Measurements from ENCODE around the gene PHLDA3. TPM values are rescaled to one million over a fixed set of nuclear protein-coding genes. Genes with fewer than 3 reads are reported as not detected.
A peak's percentile ranks its signal among the peaks of the same experiment; 100 is the strongest.

PHLDA3 gene
- total RNA-seq, 2 donors from 2014 or later: 9.6 to 15.8 TPM

DNA sequence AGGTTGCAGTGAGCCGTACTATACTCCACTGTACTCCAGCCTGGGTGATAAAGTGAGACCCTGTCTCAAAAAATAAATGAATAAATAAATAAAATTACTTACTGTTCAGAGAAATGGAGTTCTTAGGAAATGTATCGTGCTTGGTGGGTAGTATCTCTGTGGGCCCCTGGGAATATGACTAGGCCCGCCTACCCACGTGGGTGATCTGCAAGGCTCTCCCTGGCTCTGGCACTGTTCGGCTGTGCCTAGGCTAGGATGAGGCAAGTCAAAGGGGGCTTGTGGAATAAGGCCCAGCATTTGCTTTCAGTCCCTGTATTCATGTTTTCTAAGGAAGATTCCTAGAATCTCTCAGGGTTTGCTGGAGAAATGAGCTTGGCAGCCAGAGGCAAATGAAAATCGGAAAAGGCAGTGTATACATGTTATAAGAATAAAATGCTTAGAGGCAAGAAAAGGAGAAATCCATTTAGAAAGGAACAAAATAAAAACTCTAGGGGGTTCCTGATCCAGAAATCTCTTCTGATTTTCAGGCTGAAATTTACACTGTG, 42.5 kb upstream of the PHLDA3 start:
- Mint-ChIP-seq H3K36me3 (ENCODE audit: low read depth) (no peaks in the 10 kb centered on the region), H3K4me3 (no peak overlapping the region), H3K9me3 (no peaks in the 10 kb centered on the region), H3K27ac (peak overlapping the region; percentile 89), H3K4me1 (peaks cover 37% of the 10 kb centered on the region), H3K27me3 (ENCODE audit: insufficient read depth) (peaks cover 29% of the 10 kb centered on the region)
- no peaks in the 10 kb centered on the region for H3K9me3 ChIP-seq (ENCODE audit: control insufficient read depth, low read length)
- H3K36me3 ChIP-seq (ENCODE audit: control insufficient read depth, insufficient read depth, low read length): no peaks in the 10 kb centered on the region
- H3K9ac ChIP-seq (ENCODE audit: extremely low read depth, low read length, poor library complexity, severe bottlenecking): no peak overlapping the region
- peaks cover 28% of the 10 kb centered on the region for H3K4me1 ChIP-seq (ENCODE audit: control insufficient read depth, insufficient read depth, low read length)
- H3K27me3 ChIP-seq (ENCODE audit: control insufficient read depth, insufficient read depth, low read length, poor library complexity, severe bottlenecking): no peaks in the 10 kb centered on the region
- H3K27ac ChIP-seq (ENCODE audit: low read depth, low read length): no peak overlapping the region
- no peak for TF ChIP-seq CTCF (conservative IDR thresholded peaks at IDR 0.05)
- H3K4me3 ChIP-seq (ENCODE audit: low read length): no peak overlapping the region
- DNase-seq: no peak
- 75 to 90% methylated on average over 1 to 6 of the region's 6 CpGs for WGBS, 2 experiments (ENCODE audit: insufficient coverage in 1 of 2, insufficient read length in 1 of 2)

GRCh38 chr1:201510734-201511133, 41.7 kb upstream of the PHLDA3 start:
- peaks cover 36% of the 10 kb centered on the region for H3K27me3 Mint-ChIP-seq (ENCODE audit: insufficient read depth)
- H3K4me1 ChIP-seq (ENCODE audit: control insufficient read depth, insufficient read depth, low read length): peaks cover 29% of the 10 kb centered on the region
- no peaks in the 10 kb centered on the region for H3K9me3 Mint-ChIP-seq
- WGBS, 2 experiments (ENCODE audit: insufficient coverage in 1 of 2, insufficient read length in 1 of 2): 89 to 100% methylated on average over 1 of the region's 1 CpG
- H3K36me3 ChIP-seq (ENCODE audit: control insufficient read depth, insufficient read depth, low read length): no peaks in the 10 kb centered on the region
- no peak for DNase-seq
- TF ChIP-seq CTCF (conservative IDR thresholded peaks at IDR 0.05): no peak
- H3K27ac ChIP-seq (ENCODE audit: low read depth, low read length): no peak overlapping the region
- H3K9me3 ChIP-seq (ENCODE audit: control insufficient read depth, low read length): no peaks in the 10 kb centered on the region
- H3K9ac ChIP-seq (ENCODE audit: extremely low read depth, low read length, poor library complexity, severe bottlenecking): no peak overlapping the region
- no peak overlapping the region for H3K4me3 Mint-ChIP-seq
- no peaks in the 10 kb centered on the region for H3K27me3 ChIP-seq (ENCODE audit: control insufficient read depth, insufficient read depth, low read length, poor library complexity, severe bottlenecking)
- no peak overlapping the region for H3K27ac Mint-ChIP-seq
- no peaks in the 10 kb centered on the region for H3K36me3 Mint-ChIP-seq (ENCODE audit: low read depth)
- H3K4me1 Mint-ChIP-seq: peaks cover 44% of the 10 kb centered on the region
- no peak overlapping the region for H3K4me3 ChIP-seq (ENCODE audit: low read length)

DNA sequence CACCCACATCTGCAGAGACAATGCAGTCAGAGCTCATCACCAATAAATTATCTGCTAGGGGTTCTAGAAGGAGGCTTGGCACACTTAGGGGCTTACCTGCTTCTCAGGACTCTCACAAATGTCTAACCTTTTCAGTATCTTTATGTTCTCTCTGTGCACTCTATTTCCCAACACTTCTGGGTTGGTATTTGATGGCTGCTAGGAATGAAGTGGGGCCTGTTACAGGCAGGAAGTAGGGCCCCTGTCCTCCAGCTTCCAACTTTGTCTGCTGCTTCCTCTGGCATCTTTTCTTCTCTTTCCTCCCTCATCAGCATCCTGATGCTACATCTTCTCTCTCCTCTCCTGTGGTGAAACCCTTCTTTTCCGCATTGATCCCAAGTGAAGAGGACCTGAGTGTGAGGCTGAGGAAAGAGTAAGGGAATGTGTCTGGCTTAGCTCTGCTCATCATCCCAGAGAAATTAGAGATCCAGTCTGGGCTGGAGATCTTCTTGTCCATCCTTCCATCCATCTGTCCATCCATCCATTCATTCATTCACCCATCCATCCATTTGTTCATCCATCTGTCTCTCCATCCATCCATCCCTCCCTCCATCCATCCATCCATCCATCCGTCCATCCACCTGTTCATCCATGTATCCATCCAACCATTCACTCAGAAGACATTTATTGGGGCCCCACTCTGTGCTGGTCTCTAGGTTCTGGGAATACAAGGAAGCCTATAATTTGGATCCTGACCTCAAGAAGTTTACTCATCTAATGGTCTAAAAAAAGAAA, 40.8 kb upstream of the PHLDA3 start:
- H3K9me3 Mint-ChIP-seq: no peaks in the 10 kb centered on the region
- no peak for TF ChIP-seq CTCF (conservative IDR thresholded peaks at IDR 0.05)
- no peaks in the 10 kb centered on the region for H3K27me3 ChIP-seq (ENCODE audit: control insufficient read depth, insufficient read depth, low read length, poor library complexity, severe bottlenecking)
- H3K36me3 ChIP-seq (ENCODE audit: control insufficient read depth, insufficient read depth, low read length): no peaks in the 10 kb centered on the region
- H3K4me1 Mint-ChIP-seq: peaks cover 44% of the 10 kb centered on the region
- H3K4me1 ChIP-seq (ENCODE audit: control insufficient read depth, insufficient read depth, low read length): peaks cover 25% of the 10 kb centered on the region
- peaks cover 42% of the 10 kb centered on the region for H3K27me3 Mint-ChIP-seq (ENCODE audit: insufficient read depth)
- H3K27ac Mint-ChIP-seq: no peak overlapping the region
- H3K9me3 ChIP-seq (ENCODE audit: control insufficient read depth, low read length): no peaks in the 10 kb centered on the region
- no peaks in the 10 kb centered on the region for H3K36me3 Mint-ChIP-seq (ENCODE audit: low read depth)
- no peak overlapping the region for H3K4me3 Mint-ChIP-seq
- H3K27ac ChIP-seq (ENCODE audit: low read depth, low read length): no peak overlapping the region
- H3K9ac ChIP-seq (ENCODE audit: extremely low read depth, low read length, poor library complexity, severe bottlenecking): no peak overlapping the region
- WGBS, 2 experiments (ENCODE audit: insufficient coverage in 1 of 2, insufficient read length in 1 of 2): 78 to 97% methylated on average over 1 to 2 of the region's 2 CpGs
- H3K4me3 ChIP-seq (ENCODE audit: low read length): no peak overlapping the region
- no peak for DNase-seq

Measured in endodermal cell (in vitro differentiated cells).